Stomach (tissue), 9 donors: ENCODE measurements around the gene IL1B. TPM values are rescaled to one million over a fixed set of nuclear protein-coding genes. Genes with fewer than 3 reads are reported as not detected.

Source experiments
- DNase-seq, 2 donors: peaks; one replicate each; pipeline versions ENCODE4 v3.0.0 to v3.0.0-alpha.2; 2013 to 2019
- H3K27ac ChIP-seq, 5 donors: fragments of 200-600 bp in 4 of 5; sonication (generic) in 4 of 5; one replicate each; pipeline ENCODE4 v1.5.1; 2013 to 2019; ENCODE audit warnings: mild to moderate bottlenecking in 1 of 5, moderate library complexity in 1 of 5
- H3K27me3 ChIP-seq, 3 donors: fragments of 200-600 bp; sonication (generic); one replicate each; pipeline ENCODE4 v1.5.1; 2017 to 2019; ENCODE audit warnings: mixed run types in 1 of 3
- H3K36me3 ChIP-seq, 4 donors: fragments of 200-600 bp; sonication (generic); 1 replicate in 3 of 4; 2 replicates in 1 of 4; pipeline ENCODE4 v1.5.1; 2016 to 2019
- H3K4me1 ChIP-seq, 4 donors: fragments of 200-600 bp; sonication (generic); one replicate each; pipeline ENCODE4 v1.5.1; 2016 to 2019
- H3K4me3 ChIP-seq, 4 donors: fragments of 200-600 bp; sonication (generic) in 3 of 4; one replicate each; pipeline ENCODE4 v1.5.1; 2016 to 2019; ENCODE audit warnings: mild to moderate bottlenecking in 1 of 4
- H3K9me3 ChIP-seq, 4 donors: fragments of 200-600 bp; sonication (generic); one replicate each; pipeline ENCODE4 v1.5.1; 2016 to 2019
- CTCF ChIP-seq, 7 experiments: fragments of 450-650 bp in 4 of 7; fragments of 200-600 bp in 3 of 7; sonication (generic) in 3 of 7; IDR thresholded peaks; one replicate each; pipeline ENCODE4 v1.5.1; 2016 to 2019; ENCODE audit warnings: antibody characterized with exemption in 7 of 7, control low read depth in 2 of 7, mild to moderate bottlenecking in 1 of 7
- EP300 ChIP-seq: sonication (generic); formaldehyde crosslinking; IDR thresholded peaks from one replicate; pipeline ENCODE4 v1.6.1; 2017; ENCODE audit warnings: antibody characterized with exemption
- POLR2A ChIP-seq, 4 donors: fragments of 450-650 bp; IDR thresholded peaks; one replicate each; pipeline ENCODE4 v1.6.1; 2016; ENCODE audit warnings: antibody characterized with exemption in 4 of 4, control low read depth in 2 of 4, mild to moderate bottlenecking in 1 of 4, moderate library complexity in 1 of 4
- POLR2AphosphoS5 ChIP-seq, 3 donors: sonication (generic); formaldehyde crosslinking; IDR thresholded peaks; one replicate each; pipeline ENCODE4 v1.6.1; 2016; ENCODE audit warnings: antibody characterized with exemption in 3 of 3
- WGBS, 5 donors: extraction: QIAGEN DNeasy Blood & Tissue Kit in 3 of 5; methylation state at CpG; one replicate each; pipeline versions ENCODE4 v1.1.5 to v1.1.7; 2013 to 2018; 5-methylcytosine and 5-hydroxymethylcytosine counted together
- intact Hi-C: fragments of 100-400 bp; cut with DNase I; formaldehyde crosslinking; loops from one replicate; pipeline ENCODE4 v1.15.1; 2023; ENCODE audit warnings: low total_unique reads
- polyA plus RNA-seq, 3 donors: library from polyadenylated mRNA; stranded (reverse); fragments of 200-250 nt; gene quantifications; one replicate each; pipeline ENCODE4 v1.2.3, GENCODE V29; 2013
- total RNA-seq, 5 donors: library from RNA; depleted of rRNA; stranded (reverse); fragments of >200 nt; gene quantifications; one replicate each; pipeline versions ENCODE4 v1.1.0 to v1.2.3, GENCODE V29; 2014 to 2016
- donor health status: healthy with polysubstance abuse.
- donor health status: Bipolar disorder and iron deficiency.
- donor health status: healthy.

Gene IL1B
- total and polyA plus RNA-seq, 8 donors: 1.2 to 64.9 (median 14.4) TPM

DNA sequence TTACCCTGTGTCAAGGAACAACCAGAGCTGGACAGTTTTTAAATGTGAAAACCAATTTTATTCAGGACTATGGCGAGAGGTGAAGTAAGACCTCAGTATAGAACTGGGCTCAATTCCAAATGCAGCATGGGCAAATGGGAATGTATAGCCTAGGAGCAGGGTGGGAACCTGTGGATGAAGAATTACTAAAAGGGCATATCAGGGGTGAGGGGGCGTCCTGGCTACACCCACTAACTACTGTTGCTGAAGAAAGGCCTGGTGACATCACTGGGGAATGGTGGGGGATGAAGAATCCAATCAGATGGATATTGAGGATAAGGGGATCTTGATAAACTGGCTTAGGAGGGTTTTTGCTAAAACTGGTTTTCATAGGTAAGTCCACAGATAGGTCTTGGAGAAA, 47.1 kb upstream of the IL1B start:
- H3K4me1 ChIP-seq: peaks cover 0 to 15% (median 3%) of the 10 kb centered on the region in 4 donors
- DNase-seq: no peak
- no peaks in the 10 kb centered on the region for H3K27me3 ChIP-seq
- no peaks in the 10 kb centered on the region for H3K9me3 ChIP-seq
- intact Hi-C loops: no loop called here
- H3K4me3 ChIP-seq: no peak overlapping the region
- no peaks in the 10 kb centered on the region for H3K36me3 ChIP-seq
- TF ChIP-seq CTCF (IDR thresholded peaks at IDR 0.05) (no peak), POLR2A (IDR thresholded peaks at IDR 0.05) (no peak), EP300 (no peak), POLR2AphosphoS5 (IDR thresholded peaks at IDR 0.05) (no peak)
- 78 to 92% (median 85%) methylated on average over 2 of the region's 2 CpGs for WGBS, 5 donors
- no peak overlapping the region for H3K27ac ChIP-seq

GRCh38 chr2:112881217-112881985, 44.8 kb upstream of the IL1B start:
- no peaks in the 10 kb centered on the region for H3K27me3 ChIP-seq
- no peaks in the 10 kb centered on the region for H3K9me3 ChIP-seq
- H3K27ac ChIP-seq: no peak overlapping the region
- no peak for DNase-seq
- 70 to 82% (median 78%) methylated on average over 5 of the region's 5 CpGs for WGBS, 5 donors
- intact Hi-C loops: no loop called here
- H3K4me1 ChIP-seq: peaks cover 0 to 15% (median 3%) of the 10 kb centered on the region in 4 donors
- H3K4me3 ChIP-seq: no peak overlapping the region
- TF ChIP-seq POLR2A (IDR thresholded peaks at IDR 0.05) (no peak), EP300 (no peak), POLR2AphosphoS5 (IDR thresholded peaks at IDR 0.05) (no peak), CTCF (IDR thresholded peaks at IDR 0.05) (no peak)
- H3K36me3 ChIP-seq: no peaks in the 10 kb centered on the region

- no peaks in the 10 kb centered on the region for H3K27me3 ChIP-seq
- no peak overlapping the region for H3K27ac ChIP-seq
- no peaks in the 10 kb centered on the region for H3K9me3 ChIP-seq
- H3K4me1 ChIP-seq: peaks cover 0 to 15% (median 3%) of the 10 kb centered on the region in 4 donors
- TF ChIP-seq CTCF (IDR thresholded peaks at IDR 0.05) (no peak), POLR2AphosphoS5 (IDR thresholded peaks at IDR 0.05) (no peak), EP300 (no peak), POLR2A (IDR thresholded peaks at IDR 0.05) (no peak)
- H3K4me3 ChIP-seq: no peak overlapping the region
- WGBS, 5 donors: 60 to 73% (median 64%) methylated on average over 7 of the region's 7 CpGs
- H3K36me3 ChIP-seq: no peaks in the 10 kb centered on the region
- intact Hi-C loops: no loop called here
- no peak for DNase-seq
These were observed 44.1 kb upstream of the IL1B start for GRCh38 chr2:112880696-112881095.

- WGBS, 5 donors: 76 to 90% (median 88%) methylated on average over 5 of the region's 5 CpGs
- no peak overlapping the region for H3K27ac ChIP-seq
- H3K4me1 ChIP-seq: peaks cover 0 to 15% (median 2%) of the 10 kb centered on the region in 4 donors
- intact Hi-C loops: no loop called here
- H3K9me3 ChIP-seq: no peaks in the 10 kb centered on the region
- DNase-seq: no peak
- no peak for TF ChIP-seq CTCF (IDR thresholded peaks at IDR 0.05)
- no peak for TF ChIP-seq POLR2A (IDR thresholded peaks at IDR 0.05)
- TF ChIP-seq EP300: no peak
- no peak for TF ChIP-seq POLR2AphosphoS5 (IDR thresholded peaks at IDR 0.05)
- no peaks in the 10 kb centered on the region for H3K36me3 ChIP-seq
- no peaks in the 10 kb centered on the region for H3K27me3 ChIP-seq
- no peak overlapping the region for H3K4me3 ChIP-seq
These were observed 43.5 kb upstream of the IL1B start for GRCh38 chr2:112880091-112880531.
